UCSD-AML1 (cell line): ENCODE measurements around the gene UQCRC1.
"Not testable (repeated sequence)": the region's sequence is repeated elsewhere in the genome, so short reads cannot be mapped to it uniquely, and the experiment has no call there.

Source experiments
- DNase-seq: peaks from one replicate; lab custom pipeline; 2025; ENCODE audit not compliant: unreplicated experiment; lab: John Stamatoyannopoulos, UW

The UQCRC1 gene

DNA sequence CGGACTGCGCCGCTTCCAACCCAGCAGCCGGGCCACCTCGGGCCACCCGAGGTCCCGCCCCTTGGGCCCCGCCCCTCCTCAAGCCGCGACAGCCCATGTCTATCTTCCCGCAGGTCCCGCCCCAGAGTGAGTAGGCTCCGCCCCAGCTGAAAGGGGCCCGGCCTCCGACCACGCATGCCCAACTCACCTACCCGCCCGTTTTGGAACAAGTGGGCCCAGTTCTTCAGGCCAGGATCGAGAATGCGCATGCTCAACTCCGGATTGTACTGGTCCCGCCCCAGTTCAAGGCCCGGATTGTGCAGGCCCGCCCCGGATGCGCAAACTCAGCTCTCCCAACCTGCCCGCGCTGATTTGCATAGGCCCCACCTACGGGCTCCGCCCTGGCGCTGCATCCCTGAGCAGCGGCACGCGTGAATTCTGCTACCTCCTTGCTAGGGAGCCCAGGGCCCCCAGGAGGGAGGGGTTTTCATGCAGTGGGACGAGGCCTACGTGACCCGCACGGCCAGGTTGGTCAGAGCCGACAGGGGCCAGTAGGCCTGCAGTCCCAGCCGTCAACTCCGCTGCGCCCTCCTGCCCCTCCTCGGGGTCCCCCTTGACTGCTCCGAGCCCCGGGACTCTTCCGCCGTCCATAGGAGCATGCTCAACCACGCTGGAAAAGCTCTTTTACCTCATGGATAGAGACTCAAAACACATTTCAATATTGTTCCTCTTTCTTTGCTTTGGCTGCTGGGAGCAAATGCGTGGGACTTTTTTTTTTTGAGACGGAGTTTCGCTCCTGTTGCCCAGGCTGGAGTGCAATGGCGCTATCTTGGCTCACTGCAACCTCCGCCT lies 52.4 kb downstream of the UQCRC1 start, which contains the start of gene PFKFB4:
PFKFB4 (minus strand) TSS at position 8 of the 831 bp plus-strand sequence. CDS start 26 bp downstream, outside the sequence.
- peak; percentile 99 for DNase-seq

DNA sequence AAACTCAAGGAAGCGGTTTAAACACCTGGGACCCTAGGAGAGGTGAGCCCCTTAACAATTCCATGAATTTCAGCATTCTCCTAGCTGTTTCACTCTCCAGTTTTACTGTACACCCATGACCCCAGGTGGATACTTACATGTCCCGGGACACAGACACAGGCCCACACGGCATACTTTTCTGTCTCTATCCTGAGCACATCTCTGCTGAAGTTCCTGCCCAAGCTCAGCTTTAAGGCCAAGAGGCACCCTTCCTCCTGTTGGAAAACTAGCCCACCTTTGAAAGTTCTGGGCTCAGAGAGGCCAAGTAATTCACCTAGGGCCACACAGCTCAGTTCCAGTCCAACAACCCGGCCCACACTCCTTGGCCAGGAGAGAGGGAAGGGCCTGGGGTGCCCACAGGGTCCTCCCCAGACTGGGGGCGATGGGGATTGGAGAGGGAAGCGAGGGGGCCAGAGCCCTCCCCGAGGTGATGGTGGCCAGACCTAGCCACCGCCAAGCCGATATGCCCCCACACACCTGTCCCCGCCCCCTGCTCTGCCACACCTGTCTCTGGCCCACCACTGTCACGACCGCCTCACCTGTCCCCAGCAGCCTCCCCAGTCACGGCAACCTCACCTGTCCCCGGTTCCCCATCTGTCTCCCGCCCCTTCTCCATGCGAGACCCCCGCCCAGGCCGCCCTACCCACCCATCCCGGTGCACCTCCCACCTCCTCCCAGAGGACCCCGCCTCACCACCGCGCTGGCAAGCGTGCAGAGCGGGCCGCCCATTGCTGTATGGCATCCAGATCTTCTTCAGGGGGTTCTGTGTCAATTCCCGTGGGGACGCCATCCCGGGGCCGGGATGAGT lies 53.3 kb downstream of the UQCRC1 start:
- no peak for DNase-seq

DNA sequence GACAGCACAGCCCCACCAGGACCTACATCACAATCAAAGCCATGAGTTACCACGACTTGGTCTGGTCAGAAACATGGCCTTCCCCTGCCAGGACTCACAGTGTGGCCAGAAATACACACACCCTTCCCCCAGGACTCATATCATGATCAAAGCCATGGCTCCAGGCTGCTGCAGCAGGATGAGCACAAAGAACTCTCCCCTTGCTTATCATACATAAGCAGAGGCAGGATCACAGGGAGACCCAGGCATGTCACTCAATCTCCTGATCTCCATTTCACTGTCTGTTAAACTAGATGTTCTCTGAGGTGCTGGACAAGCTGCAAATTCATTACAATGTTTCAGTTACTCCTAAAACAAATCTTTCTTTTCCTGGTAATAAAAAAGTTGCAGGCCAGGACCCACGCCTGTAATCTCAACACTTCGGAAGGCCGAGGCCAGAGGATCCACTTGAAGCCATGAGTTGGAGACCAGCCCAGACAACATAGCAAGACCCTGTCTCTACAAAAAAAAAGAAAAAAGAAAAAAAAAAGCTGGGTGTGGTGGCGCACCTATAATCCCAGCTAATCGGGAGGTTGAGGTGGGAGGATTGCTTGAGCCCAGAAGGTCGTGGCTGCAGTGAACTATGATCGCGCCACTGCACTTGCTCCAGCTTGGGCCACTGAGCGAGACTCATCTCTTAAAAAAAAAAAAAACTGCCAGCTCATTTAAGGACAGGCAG lies 54.1 kb downstream of the UQCRC1 start:
- DNase-seq, result no peak

DNA sequence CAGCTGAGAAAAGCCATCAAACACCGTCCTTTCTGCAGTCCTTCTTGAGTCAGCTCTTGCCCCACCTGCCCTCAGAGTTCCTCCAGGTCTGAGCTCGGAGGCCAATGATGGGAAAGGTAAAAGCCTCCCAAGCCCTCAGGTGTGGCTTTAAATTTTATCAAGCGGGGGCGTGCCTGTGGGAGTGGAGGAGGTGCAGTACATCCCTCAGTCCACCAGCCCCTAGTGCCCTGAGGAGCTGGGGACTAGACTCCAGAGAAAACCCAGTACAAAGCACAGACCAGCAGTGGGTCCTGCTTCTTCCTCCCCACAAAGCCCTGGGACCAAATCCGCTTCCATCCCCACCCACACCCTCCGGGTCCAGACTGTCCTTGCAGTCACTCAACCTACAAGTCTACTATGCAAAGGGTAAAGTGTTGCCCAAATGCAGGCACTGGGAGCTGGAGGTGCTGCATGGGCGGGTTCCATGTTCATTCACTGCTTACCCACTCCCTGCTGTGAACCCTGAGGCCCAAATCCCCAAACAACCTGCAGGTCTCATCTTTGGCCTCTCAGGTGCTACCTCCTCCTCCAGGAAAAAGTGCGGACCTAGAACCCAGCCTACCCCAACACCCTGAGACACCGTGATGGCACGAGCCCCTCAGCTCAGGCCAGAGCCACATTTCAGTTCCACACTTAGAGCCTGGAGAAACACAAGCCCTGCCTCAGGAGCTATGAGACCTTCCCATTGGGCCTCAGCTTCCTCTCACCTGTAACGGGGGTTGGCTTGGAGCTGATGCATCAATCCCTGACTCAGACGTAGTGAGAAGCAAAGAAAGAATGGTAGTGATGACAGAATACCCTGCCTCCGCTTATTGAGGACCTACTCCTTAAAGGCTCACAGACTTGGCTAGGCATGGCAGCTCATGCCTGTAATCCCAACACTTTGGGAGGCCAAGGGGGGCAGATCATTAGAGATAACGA lies 55.3 kb downstream of the UQCRC1 start:
- DNase-seq, result no peak

DNA sequence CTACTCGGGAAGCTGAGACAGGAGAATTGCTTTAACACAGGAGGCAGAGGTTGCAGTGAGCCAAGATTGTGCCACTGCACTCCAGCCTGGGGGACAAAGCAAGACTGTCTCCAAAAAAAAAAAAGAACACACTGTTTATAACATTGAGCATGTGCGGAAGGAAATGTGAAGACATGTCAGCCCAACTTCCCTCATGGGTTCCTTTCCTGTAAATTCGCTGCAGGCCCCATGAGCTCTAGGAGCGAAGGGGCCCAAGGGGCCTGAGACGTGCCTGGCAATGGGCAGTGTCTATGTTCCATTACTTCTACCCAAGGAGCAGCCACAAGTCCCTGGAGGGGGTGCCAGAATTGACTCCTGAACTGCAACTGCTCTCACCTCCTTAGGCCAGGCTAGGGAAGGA lies 56.1 kb downstream of the UQCRC1 start:
- DNase-seq, result peak; percentile 25

DNA sequence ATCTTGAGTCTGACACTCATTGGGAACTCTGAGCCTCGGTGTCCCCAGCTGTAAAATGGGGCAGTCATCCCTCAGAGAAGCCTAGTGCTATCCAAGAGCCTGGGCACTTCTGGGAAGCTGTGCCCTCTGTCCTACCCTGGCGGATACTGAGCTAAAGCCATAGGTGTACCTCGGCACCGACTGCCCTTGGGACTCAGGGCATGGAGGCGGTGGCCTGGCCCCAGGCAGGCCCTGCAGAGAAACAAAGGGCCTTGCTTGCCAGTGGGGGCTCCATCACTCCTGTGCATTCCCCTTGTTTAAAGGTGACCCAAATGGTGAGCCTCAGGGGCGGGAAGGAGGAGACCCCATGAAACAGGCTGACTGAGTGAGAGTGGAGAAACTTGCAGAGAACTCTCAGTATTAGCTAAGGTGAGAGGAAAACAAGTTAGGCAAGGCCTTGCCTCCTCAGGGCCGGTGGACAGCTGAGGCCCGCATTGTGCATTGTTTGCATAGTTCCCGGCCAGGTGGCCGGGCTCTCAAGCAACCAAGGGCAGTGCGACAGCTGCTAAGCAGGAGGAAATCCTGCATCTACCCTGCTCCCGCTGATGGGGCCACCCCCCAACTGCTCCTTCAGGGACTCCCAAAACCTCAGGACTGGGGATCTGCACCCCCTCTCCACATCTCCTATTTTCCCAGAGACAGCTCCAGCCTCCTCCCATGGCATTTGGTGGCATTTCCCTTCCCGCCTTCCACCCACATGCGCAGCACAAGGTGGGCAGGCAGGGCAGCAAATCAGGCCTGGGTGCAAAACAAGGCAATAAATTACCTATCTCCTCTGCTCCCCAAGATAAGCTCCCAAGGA lies 57.1 kb downstream of the UQCRC1 start:
- no peak for DNase-seq

DNA sequence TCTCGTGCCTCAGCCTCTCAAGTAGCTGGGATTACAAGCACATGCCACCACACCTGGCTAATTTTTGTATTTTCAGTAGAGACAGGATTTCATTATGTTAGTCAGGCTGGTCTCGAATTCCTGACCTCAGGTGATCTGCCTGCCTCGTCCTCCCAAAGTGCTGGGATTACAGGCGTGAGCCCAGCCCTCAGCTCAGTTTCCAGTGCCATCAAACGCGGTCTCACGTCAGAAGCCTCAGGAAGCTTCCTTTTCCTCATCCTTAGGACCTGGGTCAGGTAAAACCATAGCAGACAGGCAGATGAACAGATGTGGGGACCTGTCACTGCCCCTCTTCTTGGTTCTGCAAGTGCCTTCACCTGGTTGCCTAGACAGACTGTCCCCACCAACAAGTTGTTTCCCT lies 57.8 kb downstream of the UQCRC1 start:
- not testable (repeated sequence) for DNase-seq
